Progenitor cell of endocrine pancreas (in vitro differentiated cells): ENCODE measurements around the gene GPR3. TPM values are rescaled to one million over a fixed set of nuclear protein-coding genes. Genes with fewer than 3 reads are reported as not detected.

Source experiments
- DNase-seq: peaks from one replicate; pipeline ENCODE4 v3.0.0; 2021; ENCODE audit warnings: low spot score; ENCODE audit not compliant: unreplicated experiment
- H3K27ac Mint-ChIP-seq: 2 replicates; pipeline ENCODE4 v1.8.0; 2021; ENCODE audit warnings: mild to moderate bottlenecking, moderate library complexity, mixed read lengths
- H3K27me3 Mint-ChIP-seq: 2 replicates; pipeline ENCODE4 v1.8.0; 2021; ENCODE audit warnings: mixed read lengths
- H3K36me3 Mint-ChIP-seq: 2 replicates; pipeline ENCODE4 v1.8.0; 2022; ENCODE audit warnings: mixed read lengths; ENCODE audit not compliant: insufficient read depth
- H3K4me1 Mint-ChIP-seq: 2 replicates; pipeline ENCODE4 v1.8.0; 2021; ENCODE audit warnings: low read depth, mixed read lengths
- H3K4me3 Mint-ChIP-seq: 2 replicates; pipeline ENCODE4 v1.8.0; 2021; ENCODE audit warnings: low read depth, mild to moderate bottlenecking, moderate library complexity, mixed read lengths
- H3K9me3 Mint-ChIP-seq: 2 replicates; pipeline ENCODE4 v1.8.0; 2021; ENCODE audit warnings: low read depth, mixed read lengths
- CTCF ChIP-seq: fragments of 200-600 bp; sonication (generic); IDR thresholded peaks from one replicate; pipeline ENCODE4 v1.5.0; 2021; ENCODE audit warnings: antibody characterized with exemption, mild to moderate bottlenecking; ENCODE audit not compliant: unreplicated experiment
- total RNA-seq: library from RNA; stranded (reverse); gene quantifications from 2 replicates; pipeline ENCODE4 v1.2.1, GENCODE V29; 2021

GPR3 gene
- total RNA-seq, 1 donor from 2014 or later: 1.1 TPM

- DNase-seq: no peak
- no peaks in the 10 kb centered on the region for H3K36me3 Mint-ChIP-seq
- H3K27ac Mint-ChIP-seq: no peak overlapping the region
- peaks cover 25% of the 10 kb centered on the region for H3K4me1 Mint-ChIP-seq
- TF ChIP-seq CTCF: no peak
- H3K9me3 Mint-ChIP-seq: no peaks in the 10 kb centered on the region
- H3K4me3 Mint-ChIP-seq: no peak overlapping the region
- H3K27me3 Mint-ChIP-seq: no peaks in the 10 kb centered on the region
Measured at GRCh38 chr1:27438621-27439061, 46.2 kb downstream of the GPR3 start.

- no peak for DNase-seq
- H3K9me3 Mint-ChIP-seq: no peaks in the 10 kb centered on the region
- no peak overlapping the region for H3K27ac Mint-ChIP-seq
- H3K36me3 Mint-ChIP-seq: no peaks in the 10 kb centered on the region
- peaks cover 25% of the 10 kb centered on the region for H3K4me1 Mint-ChIP-seq
- H3K27me3 Mint-ChIP-seq: no peaks in the 10 kb centered on the region
- H3K4me3 Mint-ChIP-seq: no peak overlapping the region
- no peak for TF ChIP-seq CTCF
Measured at GRCh38 chr1:27439150-27439549, 46.7 kb downstream of the GPR3 start.

DNA sequence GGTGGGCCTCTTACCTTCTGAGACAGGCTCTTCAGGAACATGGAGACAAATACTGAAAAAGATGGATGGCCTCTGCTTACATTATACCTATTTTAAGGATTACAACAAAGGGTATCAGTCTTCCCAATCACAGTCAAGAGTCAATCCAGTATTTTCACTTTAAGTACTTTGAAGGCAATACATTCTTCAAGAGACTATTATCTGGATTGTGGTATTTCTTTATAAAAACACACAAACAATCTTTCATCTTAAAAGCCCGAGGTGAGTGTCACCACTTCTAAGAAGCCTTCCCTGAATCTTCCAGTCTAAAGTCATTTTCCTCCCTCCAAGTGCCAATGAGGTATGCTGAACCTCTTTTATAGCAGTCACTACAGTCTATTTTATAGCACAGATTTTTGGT, 52.2 kb downstream of the GPR3 start:
- H3K36me3 Mint-ChIP-seq: peaks cover 4% of the 10 kb centered on the region
- no peak overlapping the region for H3K4me3 Mint-ChIP-seq
- H3K27ac Mint-ChIP-seq: no peak overlapping the region
- no peaks in the 10 kb centered on the region for H3K9me3 Mint-ChIP-seq
- no peak for DNase-seq
- no peaks in the 10 kb centered on the region for H3K27me3 Mint-ChIP-seq
- no peaks in the 10 kb centered on the region for H3K4me1 Mint-ChIP-seq
- TF ChIP-seq CTCF: no peak

Other genes starting within 250 kb of the GPR3 start
- 19.6 and 23.3 TPM in 2 replicates for gene SLC9A1, start 237.5 kb upstream of the GPR3 start, total RNA-seq
- 51.4 and 53.8 TPM in 2 replicates for gene WDTC1, start 158.0 kb upstream of the GPR3 start, total RNA-seq
- 37.1 and 38.4 TPM in 2 replicates for gene TMEM222, start 70.5 kb upstream of the GPR3 start, total RNA-seq
- gene SYTL1, start 50.6 kb upstream of the GPR3 start, total RNA-seq: 9.4 and 15.5 TPM in 2 replicates
- gene MAP3K6, start 25.7 kb upstream of the GPR3 start, total RNA-seq: 1.1 and 1.8 TPM in 2 replicates
- gene FCN3, start 17.8 kb upstream of the GPR3 start, total RNA-seq: not detected in 2 replicates
- gene CD164L2, start 9.3 kb upstream of the GPR3 start, total RNA-seq: not detected in 2 replicates
- gene WASF2, start 97.5 kb downstream of the GPR3 start, total RNA-seq: 74.6 and 76.9 TPM in 2 replicates
- gene AHDC1, start 211.5 kb downstream of the GPR3 start, total RNA-seq: 53.3 and 56.3 TPM in 2 replicates
- not detected in 2 replicates for gene FGR, start 242.6 kb downstream of the GPR3 start, total RNA-seq